ENCODE measurements around the gene WFDC8. TPM values are rescaled to one million over a fixed set of nuclear protein-coding genes. Genes with fewer than 3 reads are reported as not detected.
A peak's percentile ranks its signal among the peaks of the same experiment; 100 is the strongest.
"Not testable (repeated sequence)": the region's sequence is repeated elsewhere in the genome, so short reads cannot be mapped to it uniquely, and the experiment has no call there.

Gene WFDC8
- total and polyA plus RNA-seq, 8 donors: not detected

GRCh38 chr20:45583502-45583901 is 4.4 kb upstream of the WFDC8 start:
- Histone ChIP-seq H3K36me3 (no peaks in the 10 kb centered on the region), H3K27me3 (peaks cover 0 to 33% (median 3%) of the 10 kb centered on the region in 3 donors), H3K27ac (no peak overlapping the region), H3K4me3 (no peak overlapping the region), H3K9me3 (no peaks in the 10 kb centered on the region), H3K4me1 (no peaks in the 10 kb centered on the region)
- TF ChIP-seq POLR2A (IDR thresholded peaks at IDR 0.05): no peak
- no peak for TF ChIP-seq CTCF (IDR thresholded peaks at IDR 0.05)
- no peak for TF ChIP-seq POLR2AphosphoS5 (IDR thresholded peaks at IDR 0.05)
- no peak for TF ChIP-seq EP300 (IDR thresholded peaks at IDR 0.05)
- DNase-seq: no peak
- WGBS, 5 donors: 59 to 77% (median 72%) methylated on average over 3 of the region's 3 CpGs
- intact Hi-C loops (cut with DNase I; ENCODE audit: low total_unique reads): no loop called here

GRCh38 chr20:45581702-45582101 is 2.6 kb upstream of the WFDC8 start:
- no peak overlapping the region for H3K4me3 ChIP-seq
- DNase-seq: no peak
- intact Hi-C loops (cut with DNase I; ENCODE audit: low total_unique reads): no loop called here
- H3K36me3 ChIP-seq: no peaks in the 10 kb centered on the region
- peaks cover 0 to 33% (median 3%) of the 10 kb centered on the region in 3 donors for H3K27me3 ChIP-seq
- H3K4me1 ChIP-seq: no peaks in the 10 kb centered on the region
- H3K9me3 ChIP-seq: no peaks in the 10 kb centered on the region
- no peak overlapping the region for H3K27ac ChIP-seq
- no peak for TF ChIP-seq POLR2AphosphoS5 (IDR thresholded peaks at IDR 0.05)
- no peak for TF ChIP-seq CTCF (IDR thresholded peaks at IDR 0.05)
- no peak for TF ChIP-seq EP300 (IDR thresholded peaks at IDR 0.05)
- TF ChIP-seq POLR2A (IDR thresholded peaks at IDR 0.05): no peak

GRCh38 chr20:45578231-45578630 is 853 bp downstream of the WFDC8 start:
- Histone ChIP-seq H3K4me3 (no peak overlapping the region), H3K4me1 (no peaks in the 10 kb centered on the region), H3K27ac (no peak overlapping the region), H3K36me3 (no peaks in the 10 kb centered on the region), H3K9me3 (no peaks in the 10 kb centered on the region), H3K27me3 (peaks cover 0 to 22% (median 3%) of the 10 kb centered on the region in 3 donors)
- no peak for TF ChIP-seq POLR2A (IDR thresholded peaks at IDR 0.05)
- peak in 1 of 2 donors; percentile 3 for DNase-seq
- intact Hi-C loops (cut with DNase I; ENCODE audit: low total_unique reads): no loop called here
- 76 to 97% (median 83%) methylated on average over 1 of the region's 1 CpG for WGBS, 5 donors

- H3K36me3 ChIP-seq: no peaks in the 10 kb centered on the region
- DNase-seq: peak in 1 of 2 donors; percentile 30
- intact Hi-C loops (cut with DNase I; ENCODE audit: low total_unique reads): no loop called here
- H3K4me1 ChIP-seq: no peaks in the 10 kb centered on the region
- H3K27ac ChIP-seq: no peak overlapping the region
- WGBS, 5 donors: 15 to 40% (median 24%) methylated on average over 2 of the region's 2 CpGs
- peaks cover 0 to 17% (median 3%) of the 10 kb centered on the region in 3 donors for H3K27me3 ChIP-seq
- no peaks in the 10 kb centered on the region for H3K9me3 ChIP-seq
- no peak overlapping the region for H3K4me3 ChIP-seq
- TF ChIP-seq CTCF (IDR thresholded peaks at IDR 0.05) (no peak), EP300 (IDR thresholded peaks at IDR 0.05) (no peak), POLR2A (IDR thresholded peaks at IDR 0.05) (no peak), POLR2AphosphoS5 (IDR thresholded peaks at IDR 0.05) (no peak)
Observed at GRCh38 chr20:45576995-45577394, 2.1 kb downstream of the WFDC8 start.

GRCh38 chr20:45575931-45576330 is 3.2 kb downstream of the WFDC8 start:
- WGBS, 5 donors: 67 to 86% (median 73%) methylated on average over 3 of the region's 3 CpGs
- Histone ChIP-seq H3K4me3 (no peak overlapping the region), H3K27me3 (peaks cover 0 to 10% (median 0%) of the 10 kb centered on the region in 3 donors), H3K27ac (no peak overlapping the region), H3K9me3 (no peaks in the 10 kb centered on the region), H3K4me1 (no peaks in the 10 kb centered on the region), H3K36me3 (no peaks in the 10 kb centered on the region)
- intact Hi-C loops (cut with DNase I; ENCODE audit: low total_unique reads): no loop called here
- no peak for DNase-seq
- no peak for TF ChIP-seq POLR2AphosphoS5 (IDR thresholded peaks at IDR 0.05)
- no peak for TF ChIP-seq POLR2A (IDR thresholded peaks at IDR 0.05)
- TF ChIP-seq EP300 (IDR thresholded peaks at IDR 0.05): no peak
- TF ChIP-seq CTCF (IDR thresholded peaks at IDR 0.05): no peak

GRCh38 chr20:45569650-45570049 is 9.4 kb downstream of the WFDC8 start:
- H3K36me3 ChIP-seq: not testable (repeated sequence)
- WGBS, 5 donors: 83 to 100% (median 90%) methylated on average over 1 of the region's 1 CpG

More at GRCh38 chr20:45569650-45570049, 9.4 kb downstream of the WFDC8 start:
- H3K4me1 ChIP-seq; DNase-seq; H3K4me3 ChIP-seq; intact Hi-C loops (cut with DNase I; ENCODE audit: low total_unique reads); H3K9me3 ChIP-seq; H3K27ac ChIP-seq; H3K27me3 ChIP-seq: not testable (repeated sequence)
